Measurements from ENCODE around the gene RUNDC3A. TPM values are rescaled to one million over a fixed set of nuclear protein-coding genes. Genes with fewer than 3 reads are reported as not detected.

Gene RUNDC3A
- polyA plus RNA-seq, 1 experiment, result 0.11 TPM

GRCh38 chr17:44318077-44318892, 9.9 kb downstream of the RUNDC3A start:
- peaks cover 36% of the 10 kb centered on the region for H3K27me3 ChIP-seq (ENCODE audit: control insufficient read depth, insufficient read depth, low read length)
- no peak for DNase-seq (ENCODE audit: low read depth, low spot score)
- H3K27ac ChIP-seq (ENCODE audit: low read depth, low read length), result no peak overlapping the region
- H3K4me3 ChIP-seq (ENCODE audit: low read depth, low read length), result no peak overlapping the region
- ChIA-PET CTCF (interaction anchor here (1.0 kb wide), 1 partner anchor 108 kb away, joined by 3 read pairs; no protein-coding TSS in a partner anchor), POLR2A (interaction anchor here (0.6 kb wide), 1 partner anchor 96 kb away, joined by 3 read pairs; no protein-coding TSS in a partner anchor)
- H3K9me3 ChIP-seq (ENCODE audit: control insufficient read depth, insufficient read depth, low read length), result peaks cover 3% of the 10 kb centered on the region; the same call in 1 of the 2 replicates
- TF ChIP-seq CTCF (IDR thresholded peaks at IDR 0.05; ENCODE audit: low read depth, low read length), result no peak

GRCh38 chr17:44320066-44320465, 11.7 kb downstream of the RUNDC3A start:
- ChIA-PET CTCF (no interaction called here), POLR2A (no interaction called here)

GRCh38 chr17:44321246-44322120, 13.1 kb downstream of the RUNDC3A start:
- no peak for TF ChIP-seq CTCF (IDR thresholded peaks at IDR 0.05; ENCODE audit: low read depth, low read length)
- DNase-seq (ENCODE audit: low read depth, low spot score), result no peak
- Histone ChIP-seq H3K27ac (ENCODE audit: low read depth, low read length) (no peak overlapping the region), H3K9me3 (ENCODE audit: control insufficient read depth, insufficient read depth, low read length) (peaks cover 4% of the 10 kb centered on the region; the same call in 1 of the 2 replicates), H3K27me3 (ENCODE audit: control insufficient read depth, insufficient read depth, low read length) (peaks cover 9% of the 10 kb centered on the region), H3K4me3 (ENCODE audit: low read depth, low read length) (no peak overlapping the region)
- ChIA-PET CTCF (interaction anchor here (1.0 to 1.3 kb wide), 2 partner anchors 10 to 111 kb away, joined by 5 to 6 read pairs; no protein-coding TSS in a partner anchor), POLR2A (no interaction called here)

More at GRCh38 chr17:44320066-44320465, 11.7 kb downstream of the RUNDC3A start:
- Histone ChIP-seq H3K27me3 (ENCODE audit: control insufficient read depth, insufficient read depth, low read length) (peaks cover 21% of the 10 kb centered on the region), H3K9me3 (ENCODE audit: control insufficient read depth, insufficient read depth, low read length) (peaks cover 5% of the 10 kb centered on the region; the same call in 1 of the 2 replicates), H3K27ac (ENCODE audit: low read depth, low read length) (no peak overlapping the region), H3K4me3 (ENCODE audit: low read depth, low read length) (no peak overlapping the region)
- no peak for TF ChIP-seq CTCF (IDR thresholded peaks at IDR 0.05; ENCODE audit: low read depth, low read length)
- DNase-seq (ENCODE audit: low read depth, low spot score), result no peak

- POLR2A ChIA-PET, result no interaction called here
- CTCF ChIA-PET, result interaction anchor here (0.7 kb wide), 1 partner anchor 9 kb away, joined by 3 read pairs; no protein-coding TSS in a partner anchor
- no peak for TF ChIP-seq CTCF (IDR thresholded peaks at IDR 0.05; ENCODE audit: low read depth, low read length)
- no peak for DNase-seq (ENCODE audit: low read depth, low spot score)
- no peak overlapping the region for H3K27ac ChIP-seq (ENCODE audit: low read depth, low read length)
- H3K9me3 ChIP-seq (ENCODE audit: control insufficient read depth, insufficient read depth, low read length), result peaks cover 2% of the 10 kb centered on the region; the same call in 1 of the 2 replicates
- H3K4me3 ChIP-seq (ENCODE audit: low read depth, low read length), result no peak overlapping the region
- H3K27me3 ChIP-seq (ENCODE audit: control insufficient read depth, insufficient read depth, low read length), result peaks cover 2% of the 10 kb centered on the region
Measured at GRCh38 chr17:44322236-44322895, 14.0 kb downstream of the RUNDC3A start.
